Raji (cell line): ENCODE measurements around the gene SNF8.

Experiments
- POLR2A ChIP-seq: IDR thresholded peaks from 2 replicates; pipeline ENCODE4 v1.6.1; 2011; ENCODE audit warnings: low read depth, low read length, control low read depth; ENCODE audit not compliant: insufficient read depth

Gene SNF8

GRCh38 chr17:48944515-48945260 is at the start of gene SNF8:
Gene SNF8 (minus strand): TSS chr17:48944842. CDS start chr17:48944734, 108 bp downstream.
- TF ChIP-seq POLR2A = peak; percentile 90

DNA sequence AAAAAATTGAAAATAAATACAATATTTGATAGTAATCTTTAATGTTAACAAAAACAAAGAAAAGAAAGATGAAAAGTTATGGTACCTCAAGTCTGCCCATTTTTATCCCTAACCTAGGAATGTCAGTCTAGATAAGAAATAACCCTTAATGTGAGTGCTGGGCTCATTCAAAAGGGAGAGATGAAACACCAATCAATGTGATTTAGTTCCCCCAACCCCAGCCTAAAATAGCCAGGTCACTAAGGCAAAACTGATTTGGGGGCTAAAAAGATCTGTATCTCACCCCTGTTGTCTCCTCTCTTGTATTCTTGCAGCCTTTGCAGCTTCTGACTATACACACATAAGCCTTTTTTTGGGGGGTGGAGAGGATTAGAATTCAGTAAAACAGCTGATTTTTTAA is 49.3 kb upstream of the SNF8 start:
- no peak for TF ChIP-seq POLR2A

DNA sequence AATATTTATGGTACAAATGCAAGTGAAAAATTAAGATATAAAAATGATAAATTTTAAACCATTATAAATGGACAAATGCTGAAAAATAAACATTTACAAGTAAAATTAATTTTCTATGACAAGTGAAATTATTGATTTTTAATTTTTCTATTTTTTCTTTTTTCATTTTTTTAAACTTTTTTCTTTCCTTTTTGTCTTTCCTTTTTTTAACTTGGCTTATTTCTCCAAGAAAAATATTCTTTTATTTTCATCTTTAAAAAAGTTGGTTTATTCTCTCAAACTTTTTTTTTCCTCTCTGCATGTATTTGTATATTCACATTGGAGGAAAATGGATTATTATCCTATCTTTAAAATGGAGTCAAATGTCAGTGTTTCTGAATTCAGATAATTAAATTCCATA is 48.7 kb upstream of the SNF8 start:
- no peak for TF ChIP-seq POLR2A

DNA sequence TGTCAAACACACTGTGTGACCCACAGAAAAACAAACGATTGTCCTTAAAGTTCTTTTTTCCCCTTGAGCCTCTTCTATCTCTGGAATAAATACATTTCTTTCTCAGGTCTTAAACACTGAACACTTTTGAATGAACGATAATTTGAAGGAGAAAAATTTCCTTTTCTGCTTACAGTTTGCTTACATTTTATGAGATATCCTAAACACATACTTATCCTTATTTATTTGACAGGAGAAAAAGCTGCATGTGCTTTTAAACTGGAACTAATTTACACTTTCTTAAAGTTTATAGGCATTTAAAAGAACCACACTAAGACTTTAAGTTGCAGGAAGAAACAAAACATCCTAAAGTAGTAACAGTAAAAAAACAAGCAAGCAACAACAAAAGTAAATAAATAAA is 47.8 kb upstream of the SNF8 start:
- no peak for TF ChIP-seq POLR2A

DNA sequence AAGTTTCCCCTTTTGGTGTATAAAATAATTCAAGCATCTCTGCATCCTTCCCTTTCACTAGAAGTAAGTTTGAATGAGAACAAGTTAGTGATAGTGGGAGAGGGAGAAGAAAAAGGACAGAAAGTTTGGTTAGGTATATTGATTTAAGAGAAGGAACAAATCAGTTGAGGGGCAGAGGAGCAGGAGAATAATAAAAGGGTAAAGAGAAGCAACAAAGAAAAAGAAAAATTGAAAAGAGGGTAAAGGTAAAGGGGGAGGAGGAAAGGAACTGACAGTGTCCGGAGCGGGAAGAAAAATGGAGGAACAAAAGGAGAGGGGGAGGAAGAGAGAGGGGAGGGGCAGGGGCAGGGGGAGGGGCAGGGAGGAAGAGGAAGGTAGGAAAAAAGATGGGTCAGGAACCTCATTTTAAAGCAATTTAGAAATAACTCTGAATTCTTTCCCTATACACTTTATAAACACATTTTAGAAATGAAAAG is 46.3 kb upstream of the SNF8 start:
- TF ChIP-seq POLR2A = no peak

DNA sequence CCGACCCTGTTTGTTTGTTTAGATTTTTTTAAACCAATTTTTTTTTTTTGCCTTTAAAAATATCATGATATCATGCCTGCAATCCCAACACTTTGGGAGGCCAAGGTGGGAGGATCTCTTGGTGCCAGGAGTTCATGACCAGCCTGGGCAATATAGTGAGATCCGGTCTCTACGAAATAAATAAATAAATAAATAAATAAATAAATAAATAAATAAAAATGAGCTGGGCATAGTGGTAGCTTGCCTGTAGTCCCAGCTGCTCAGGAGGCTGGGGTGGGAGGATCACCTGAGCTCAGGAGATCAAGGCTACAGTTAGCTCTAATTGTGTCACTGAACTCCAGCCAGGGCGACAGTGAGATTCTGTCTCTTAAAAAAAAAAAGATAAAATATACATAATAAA is 44.5 kb upstream of the SNF8 start:
- no peak for TF ChIP-seq POLR2A

GRCh38 chr17:48985436-48986245 is 41.0 kb upstream of the SNF8 start:
- no peak for TF ChIP-seq POLR2A

GRCh38 chr17:48981927-48982539 is 37.4 kb upstream of the SNF8 start:
- no peak for TF ChIP-seq POLR2A

DNA sequence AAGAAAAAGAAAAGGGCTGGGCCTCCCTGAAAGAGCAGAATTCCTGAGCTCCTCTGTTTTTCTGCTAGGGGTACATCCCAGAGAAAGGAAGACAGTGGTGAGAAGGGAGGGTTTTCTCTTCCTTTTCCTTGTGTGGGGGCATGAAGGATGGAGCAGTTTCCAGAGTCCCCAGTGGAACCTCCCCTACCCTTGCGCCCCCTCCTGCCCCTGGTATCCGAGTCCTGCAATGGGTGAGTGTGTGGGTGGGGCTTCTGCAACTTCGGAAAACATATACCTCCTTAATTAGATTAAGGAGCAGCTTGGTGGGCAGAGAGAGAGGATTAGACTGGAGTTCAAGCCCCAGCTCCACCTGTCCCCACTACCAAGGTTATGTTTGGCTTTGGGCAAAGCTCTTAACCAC is 29.2 kb upstream of the SNF8 start:
- no peak for TF ChIP-seq POLR2A

GRCh38 chr17:48972749-48973097 is 28.1 kb upstream of the SNF8 start:
- no peak for TF ChIP-seq POLR2A

DNA sequence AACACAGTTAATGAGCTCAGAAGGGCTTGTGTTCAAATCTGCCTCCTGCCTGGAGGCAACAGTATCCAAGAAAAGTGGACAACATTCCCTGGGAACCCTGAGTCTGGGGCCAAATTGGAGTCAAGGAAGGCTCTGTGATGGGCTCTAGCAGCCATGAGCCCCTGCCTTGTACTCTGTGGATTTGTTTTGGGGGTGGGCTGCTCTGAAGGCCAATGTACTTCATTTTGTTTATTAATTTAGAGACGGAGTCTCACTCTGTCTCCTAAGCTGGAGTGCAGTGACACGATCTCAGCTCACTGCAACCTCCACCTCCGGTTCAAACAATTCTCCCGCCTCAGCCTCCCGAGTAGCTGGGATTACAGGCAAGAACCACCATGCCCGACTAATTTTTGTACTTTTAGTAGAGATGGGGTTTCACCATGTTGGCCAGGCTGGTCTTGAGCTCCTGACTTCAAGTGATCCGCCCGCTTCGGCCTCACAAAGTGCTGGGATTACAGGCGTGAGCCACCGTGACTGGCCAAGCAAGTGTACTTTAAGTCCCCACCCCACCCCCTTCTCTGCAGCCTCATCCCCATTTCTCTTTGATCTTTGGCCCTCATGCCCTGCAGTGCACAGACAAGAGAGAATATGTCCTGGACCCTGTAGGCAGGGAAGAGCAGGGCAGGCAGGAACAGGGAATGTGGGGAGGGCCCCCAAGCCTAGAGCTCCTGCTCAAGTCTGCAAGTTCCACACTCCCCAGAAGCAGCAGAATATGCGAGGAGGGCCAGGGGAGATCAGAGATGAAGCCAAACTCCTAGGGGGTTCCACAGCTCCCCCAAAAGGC is 26.4 kb upstream of the SNF8 start:
- no peak for TF ChIP-seq POLR2A

GRCh38 chr17:48970224-48970623 is 25.6 kb upstream of the SNF8 start:
- no peak for TF ChIP-seq POLR2A

- no peak for TF ChIP-seq POLR2A
Measured at GRCh38 chr17:48961516-48962233, 17.0 kb upstream of the SNF8 start.

GRCh38 chr17:48960834-48961515 is 16.3 kb upstream of the SNF8 start:
- no peak for TF ChIP-seq POLR2A
